GM18907 (cell line): ENCODE results near the gene TNS3.

Experiments used
- ATAC-seq: cut with Tn5 transposase; IDR thresholded peaks from one replicate; pipeline ENCODE4 v1.9.1; 2021; ENCODE audit warnings: mild to moderate bottlenecking, moderate library complexity; ENCODE audit not compliant: unreplicated experiment

The TNS3 gene

DNA sequence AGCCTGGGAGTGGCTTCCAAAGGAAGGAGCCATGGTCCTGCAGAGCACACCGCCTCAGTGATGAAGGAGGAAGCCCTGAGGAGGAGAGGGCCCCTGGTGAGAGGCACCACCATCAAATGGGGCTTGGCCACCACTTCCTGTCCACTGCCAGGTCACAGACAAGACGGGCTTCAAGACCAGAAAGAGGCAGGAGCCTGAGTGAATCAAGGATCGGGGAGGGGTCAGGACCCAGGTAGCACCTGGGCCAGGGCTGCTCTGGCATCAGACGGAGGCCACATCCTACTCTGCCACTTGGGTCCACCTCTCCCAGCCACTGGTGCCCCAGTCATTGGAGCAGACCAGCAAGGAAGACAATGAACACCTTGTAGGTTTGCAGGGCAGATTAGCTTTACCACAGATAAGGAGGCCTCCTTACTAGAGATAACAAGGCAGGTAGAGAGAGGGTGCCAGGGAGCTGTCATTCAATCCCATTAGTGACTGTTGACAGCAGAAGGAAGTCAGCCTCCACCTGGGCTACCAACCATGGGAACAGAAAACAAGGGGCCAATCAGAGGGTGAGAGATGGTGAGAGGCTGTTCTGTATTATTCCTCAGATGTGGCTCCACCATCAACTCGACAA is 143.4 kb downstream of the TNS3 start:
- ATAC-seq = no peak

DNA sequence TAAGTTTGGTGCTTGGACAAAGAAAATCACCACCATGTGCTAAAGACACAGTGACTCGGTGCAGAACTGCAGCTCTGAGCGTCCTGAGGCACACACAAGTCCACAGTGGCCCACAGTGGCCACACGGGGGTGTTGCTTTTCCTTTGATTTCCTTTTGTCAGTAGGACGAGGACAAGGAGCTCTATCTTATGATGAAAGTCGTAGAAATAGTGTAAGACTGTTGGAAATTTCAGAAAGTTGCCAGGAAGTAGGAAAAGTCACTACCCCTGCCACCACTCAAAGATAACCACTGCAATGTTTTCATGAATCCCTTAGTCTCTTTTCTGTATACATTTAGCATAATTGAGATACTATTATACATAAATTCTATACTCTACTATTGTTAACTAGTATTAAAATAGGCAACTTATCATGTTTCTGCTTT is 146.0 kb downstream of the TNS3 start:
- ATAC-seq = no peak

DNA sequence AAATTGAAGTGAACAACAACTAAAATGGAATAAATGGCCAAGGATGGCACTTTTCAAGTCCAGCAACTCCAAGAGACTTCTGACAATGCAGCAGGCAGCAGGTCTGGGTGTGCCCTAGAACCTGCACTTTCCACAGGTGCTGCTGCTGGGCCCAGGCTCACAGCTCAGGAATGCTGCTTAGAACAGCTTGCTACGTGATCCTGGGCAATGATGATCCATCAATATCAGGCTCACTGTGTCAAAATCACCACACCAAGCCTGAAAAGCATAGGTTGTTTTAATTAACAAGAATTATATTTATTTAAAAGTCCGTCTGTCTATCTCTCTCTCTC is 148.4 kb downstream of the TNS3 start:
- ATAC-seq = no peak

DNA sequence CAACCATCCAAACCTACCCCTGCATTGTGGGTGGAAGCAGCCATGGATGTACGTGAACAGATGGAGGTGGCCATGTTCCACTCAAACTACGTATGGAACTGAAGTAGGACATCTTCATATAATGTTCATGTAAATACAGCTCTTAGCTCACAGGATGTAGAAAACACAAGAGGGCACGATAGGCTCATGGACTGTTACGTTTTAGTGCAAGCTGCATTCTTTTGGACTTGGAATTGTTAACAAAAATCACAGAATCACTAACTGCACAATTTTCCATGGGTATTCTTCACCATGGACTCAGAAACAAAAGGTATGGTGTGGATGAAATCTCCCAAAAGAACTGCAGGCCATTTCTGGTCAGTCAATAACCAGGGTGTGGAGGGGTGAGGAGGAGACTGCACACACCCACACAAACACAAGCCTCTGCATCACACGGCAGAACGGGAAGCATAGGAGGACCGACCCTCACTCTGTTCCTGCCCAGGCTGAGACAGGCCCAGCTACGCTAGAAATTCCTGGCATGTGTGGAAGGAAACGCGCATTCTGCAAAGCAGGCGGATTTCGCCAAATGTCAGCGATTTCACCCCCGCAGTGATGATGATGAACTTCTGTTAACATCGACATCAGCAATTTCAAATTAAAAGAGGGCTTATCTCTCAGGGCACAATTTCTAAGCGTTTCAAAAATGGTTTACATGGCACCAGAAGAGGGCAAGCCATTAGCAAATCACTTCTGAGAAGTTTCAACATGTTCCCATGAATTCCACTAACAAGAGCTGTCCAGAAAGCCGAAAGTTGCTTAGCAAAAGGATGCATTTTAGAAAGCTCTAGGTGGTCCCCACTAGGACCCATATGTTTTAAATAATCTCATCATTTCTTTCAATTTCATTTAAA is 149.0 kb downstream of the TNS3 start:
- ATAC-seq = no peak

DNA sequence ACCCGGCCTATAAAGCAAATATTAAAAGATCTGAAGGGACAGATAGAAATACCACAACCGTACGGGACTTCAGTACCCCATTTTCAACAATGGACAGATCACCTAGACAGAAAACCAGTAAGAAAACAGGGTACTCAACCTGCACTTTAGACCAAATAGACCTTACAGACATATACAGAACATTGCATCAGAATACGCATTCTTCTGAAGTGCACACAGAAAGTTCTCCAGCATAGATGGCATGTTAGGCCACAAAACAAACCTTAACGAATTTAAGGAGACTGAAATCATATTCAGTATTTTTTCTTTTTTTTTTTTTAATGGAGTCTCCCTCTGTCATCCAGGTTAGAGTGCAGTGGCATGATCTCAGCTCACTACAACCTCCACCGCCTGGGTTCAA is 151.5 kb downstream of the TNS3 start:
- no peak for ATAC-seq

DNA sequence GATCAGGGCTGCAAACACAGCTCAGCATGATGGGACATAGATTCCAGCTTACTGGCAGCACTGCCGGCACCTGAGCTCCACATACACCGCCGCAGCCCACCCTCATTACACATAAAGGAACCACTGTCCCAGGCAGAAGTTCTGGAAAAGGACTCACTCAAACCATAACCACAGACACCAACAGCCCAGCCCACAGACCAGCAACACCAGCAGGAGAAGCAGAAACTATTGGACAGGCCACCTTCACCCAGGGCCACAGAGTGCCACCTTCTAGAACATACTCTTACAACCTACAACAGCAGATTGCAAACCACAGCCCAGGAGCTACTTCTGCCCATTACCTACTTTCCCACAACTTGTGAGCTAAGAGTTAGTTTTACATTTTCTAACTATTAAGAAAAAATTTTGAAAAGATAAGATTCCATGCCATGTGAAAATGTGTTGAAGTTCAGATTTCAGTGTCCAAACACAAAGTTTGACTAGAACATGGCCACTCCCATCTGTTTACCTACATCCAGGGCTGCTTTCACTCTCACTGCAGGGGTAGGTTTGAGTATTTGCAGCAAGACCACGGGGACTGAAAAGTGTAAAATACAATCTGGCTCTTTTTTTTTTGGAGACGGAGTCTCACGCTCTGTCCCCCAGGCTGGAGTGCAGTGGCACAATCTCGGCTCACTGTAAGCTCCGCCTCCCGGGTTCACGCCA is 153.0 kb downstream of the TNS3 start:
- ATAC-seq = no peak

DNA sequence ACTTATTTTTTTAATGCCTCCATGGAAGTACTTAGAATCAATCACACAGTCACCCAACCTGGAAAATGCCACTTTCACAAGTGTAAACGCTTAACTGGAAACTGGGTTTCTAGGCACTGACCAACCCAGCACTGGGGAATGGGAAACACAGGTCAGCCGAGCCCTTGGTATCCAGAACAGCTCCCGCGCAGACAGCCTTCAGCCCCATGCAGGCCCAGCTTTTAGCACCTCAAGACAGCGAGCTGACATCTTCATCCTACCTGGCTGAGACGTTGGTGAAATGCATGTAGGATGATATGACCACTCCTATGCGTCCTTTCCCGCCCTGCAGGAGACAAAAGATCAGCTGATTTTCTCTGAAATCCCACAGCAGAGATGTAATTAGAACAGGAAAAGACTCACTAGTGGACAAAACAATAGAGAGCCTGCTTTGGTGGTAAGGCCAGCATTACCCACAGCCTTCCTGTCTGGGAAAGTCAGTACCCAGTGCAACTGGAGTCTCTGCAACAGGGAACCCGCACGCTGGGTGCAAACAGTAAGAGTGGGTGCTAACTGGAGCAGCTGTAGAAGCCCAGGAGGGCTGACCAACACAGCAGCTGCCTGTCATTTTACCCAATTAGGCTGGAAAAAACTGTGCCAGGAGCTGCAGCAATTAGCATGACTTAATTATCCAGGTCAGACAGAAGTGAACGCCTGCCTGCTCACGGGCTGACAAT is 153.7 kb downstream of the TNS3 start:
- ATAC-seq = no peak

DNA sequence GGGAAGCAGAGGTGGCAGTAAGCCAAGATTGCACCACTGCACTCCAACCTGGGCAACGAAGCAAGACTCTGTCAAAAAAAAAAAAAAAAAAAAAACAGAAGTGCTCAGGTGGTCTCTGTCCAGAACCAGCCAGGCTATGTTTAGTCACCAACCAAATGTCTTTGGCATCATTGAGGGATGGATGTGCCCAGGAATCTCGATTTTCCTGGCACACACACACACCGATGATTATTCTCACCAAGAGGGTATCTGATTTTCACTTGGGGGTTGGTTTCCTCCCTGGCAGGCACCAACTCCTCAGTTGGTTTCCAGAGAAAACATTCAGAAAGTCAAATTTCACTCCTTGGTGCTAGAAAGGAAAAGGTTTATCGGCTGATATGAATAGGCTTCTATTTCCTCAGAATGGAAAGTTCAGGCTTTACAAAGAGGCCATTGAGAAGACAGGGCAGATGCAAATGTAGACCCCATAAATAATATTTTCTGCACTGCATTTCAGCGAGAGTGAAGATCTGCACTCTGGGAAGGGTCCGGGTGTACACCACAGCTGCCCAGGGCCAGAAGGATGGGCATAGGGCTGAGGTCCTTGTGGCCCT is 154.8 kb downstream of the TNS3 start:
- no peak for ATAC-seq

DNA sequence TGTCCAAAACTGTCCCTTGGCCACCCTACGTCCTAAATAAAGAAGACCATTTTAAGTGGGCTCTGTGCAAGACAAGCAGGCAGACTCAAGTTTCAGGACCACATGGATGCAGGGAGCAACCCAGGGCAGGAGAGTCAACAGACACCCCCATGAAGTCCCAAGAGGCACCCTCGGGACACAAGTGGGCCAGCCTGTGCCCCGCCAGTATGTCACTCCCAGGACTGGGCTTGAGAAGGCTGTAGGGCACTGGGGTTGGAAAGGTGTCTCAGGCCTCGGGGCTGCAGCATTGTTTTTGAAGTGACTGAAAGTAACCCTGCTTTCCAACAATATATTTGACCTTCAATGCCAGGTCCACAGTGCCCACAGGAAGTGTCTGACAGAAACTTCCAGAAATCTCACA is 157.4 kb downstream of the TNS3 start:
- ATAC-seq = no peak

DNA sequence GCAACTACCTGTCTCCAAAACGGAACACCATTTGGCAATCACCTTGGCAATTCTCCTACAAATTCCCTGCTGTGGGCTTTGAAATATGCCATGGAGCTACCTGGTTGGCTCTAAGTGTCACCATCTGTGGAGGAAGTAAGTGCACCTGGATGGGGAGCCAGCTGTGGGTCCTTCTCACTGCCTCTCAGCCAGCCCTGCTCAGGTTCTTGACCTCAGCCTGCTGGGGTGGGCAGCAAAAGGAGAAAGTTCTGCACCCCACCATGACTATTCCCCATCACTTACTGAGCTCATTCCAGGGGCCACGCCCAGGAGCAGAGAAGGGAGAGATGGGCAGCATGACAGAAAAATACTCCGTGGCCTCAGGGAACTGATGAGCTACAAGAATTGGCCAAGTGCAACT is 158.7 kb downstream of the TNS3 start:
- no peak for ATAC-seq

DNA sequence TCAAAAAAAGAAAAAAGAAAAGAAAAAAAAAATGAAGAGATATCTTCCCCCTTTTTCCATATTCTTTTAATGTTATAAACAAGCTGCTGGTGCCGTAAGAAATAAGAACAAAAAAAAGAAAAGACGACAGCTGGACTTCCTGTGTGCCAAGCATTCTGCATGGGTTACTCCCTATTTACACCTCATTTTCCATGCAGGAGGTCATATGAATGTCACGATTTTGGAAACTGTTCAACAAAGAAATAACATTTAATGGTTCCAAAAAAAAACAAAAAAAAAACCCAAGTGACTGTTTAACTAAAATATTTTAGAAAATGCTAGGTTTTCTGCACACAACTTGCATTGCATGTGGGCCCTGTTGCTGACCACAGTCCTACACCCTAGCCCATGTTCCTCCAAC is 159.3 kb downstream of the TNS3 start:
- ATAC-seq = no peak

DNA sequence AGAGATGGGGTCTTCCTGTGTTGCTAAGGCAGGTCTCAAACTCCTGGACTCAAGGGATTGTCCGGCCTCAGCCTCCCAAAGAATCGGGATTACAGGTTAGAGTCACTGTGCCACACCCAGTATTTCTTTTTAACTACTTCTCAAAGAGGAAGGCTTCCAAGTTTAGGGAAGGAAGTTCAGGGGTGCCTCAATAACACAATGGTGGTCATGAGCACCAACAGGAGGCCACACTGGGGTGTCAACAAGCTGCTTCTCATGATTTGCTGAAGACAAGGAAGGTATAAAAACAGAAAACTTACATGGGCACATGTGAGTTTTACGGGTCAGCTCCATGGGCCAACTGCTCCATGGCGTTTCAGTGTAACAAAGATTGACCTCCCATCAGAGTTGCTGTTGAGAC is 160.5 kb downstream of the TNS3 start:
- no peak for ATAC-seq

DNA sequence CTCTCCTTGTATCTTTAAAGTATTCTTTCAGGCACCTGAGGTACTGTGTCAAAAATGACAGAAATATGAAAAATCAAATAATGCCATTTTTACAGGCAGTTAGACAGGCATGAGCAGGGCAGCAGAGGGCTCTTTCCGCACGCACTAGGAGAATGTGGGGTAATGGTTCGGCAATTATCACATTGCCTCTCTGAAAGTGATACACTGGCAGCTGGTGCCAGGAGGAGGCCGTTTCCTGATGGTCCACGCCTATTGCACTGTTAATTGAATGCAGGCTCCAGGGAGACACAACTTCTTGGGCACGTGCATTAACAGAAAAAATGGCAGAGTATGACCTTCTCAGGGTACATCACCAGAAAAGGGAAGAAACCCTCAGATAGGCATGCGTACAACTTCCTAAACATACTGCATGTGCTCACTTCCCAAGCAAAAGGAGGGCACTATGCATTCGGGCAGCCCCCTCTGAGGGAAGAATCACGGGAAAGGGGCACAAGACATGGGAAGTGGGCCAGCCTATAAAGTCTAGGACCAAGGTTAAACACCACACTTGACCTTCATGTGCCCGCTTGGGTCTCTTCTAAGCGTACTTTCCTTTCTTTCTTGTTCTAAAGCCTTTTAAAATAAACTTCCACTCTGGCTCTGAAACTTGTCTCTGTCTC is 161.7 kb downstream of the TNS3 start:
- no peak for ATAC-seq

DNA sequence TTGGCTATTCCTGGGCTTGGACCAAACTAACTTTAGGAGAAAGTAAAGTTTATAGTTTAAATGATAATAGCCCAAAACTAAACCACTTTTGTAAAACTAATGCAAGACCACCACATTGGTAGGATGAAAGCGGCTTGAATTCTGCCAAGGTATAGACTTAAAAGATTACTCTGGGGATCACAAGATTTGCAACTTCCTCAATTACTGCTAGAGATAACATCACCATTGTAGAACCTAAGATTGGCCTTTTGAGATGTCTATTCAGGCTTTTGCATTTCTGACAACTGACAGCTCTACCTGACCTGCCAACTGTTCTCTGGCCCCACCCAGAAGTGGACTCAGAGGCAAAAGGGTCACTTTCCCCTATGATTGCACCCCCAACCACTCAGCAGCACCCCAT is 162.4 kb downstream of the TNS3 start:
- ATAC-seq = no peak

DNA sequence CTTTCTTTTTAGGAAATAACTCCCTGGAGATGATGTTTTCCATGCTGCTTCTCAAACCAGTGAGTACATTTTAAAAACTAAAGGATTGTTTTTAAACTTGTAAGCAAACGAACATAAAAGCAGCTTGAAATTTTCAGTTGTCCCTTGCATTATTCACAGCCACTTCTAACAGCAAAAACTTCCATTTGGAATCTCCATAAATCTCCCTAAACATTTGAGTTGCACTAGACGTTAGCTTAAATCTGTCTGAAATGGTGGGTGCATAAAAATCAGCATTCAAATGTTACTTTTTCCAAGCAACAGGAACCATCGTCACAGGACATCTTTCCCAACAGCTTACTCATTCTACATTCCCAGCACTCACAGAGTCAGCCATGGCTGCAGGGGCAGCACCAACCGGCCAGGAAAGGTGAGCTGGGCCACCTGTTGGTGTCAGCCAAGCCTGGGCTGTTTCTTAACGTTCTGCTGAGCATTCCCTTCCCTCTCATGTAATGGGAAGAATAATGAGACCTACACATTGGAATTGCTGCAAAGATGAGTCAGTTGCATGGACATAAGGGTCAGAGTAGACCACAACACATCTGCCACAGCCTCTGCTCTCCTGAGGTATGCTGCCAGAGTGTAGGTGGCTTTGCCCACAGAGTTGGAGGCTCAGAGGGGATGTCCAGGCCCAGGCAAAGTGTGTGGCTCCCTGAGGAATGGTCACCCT is 163.2 kb downstream of the TNS3 start:
- no peak for ATAC-seq

DNA sequence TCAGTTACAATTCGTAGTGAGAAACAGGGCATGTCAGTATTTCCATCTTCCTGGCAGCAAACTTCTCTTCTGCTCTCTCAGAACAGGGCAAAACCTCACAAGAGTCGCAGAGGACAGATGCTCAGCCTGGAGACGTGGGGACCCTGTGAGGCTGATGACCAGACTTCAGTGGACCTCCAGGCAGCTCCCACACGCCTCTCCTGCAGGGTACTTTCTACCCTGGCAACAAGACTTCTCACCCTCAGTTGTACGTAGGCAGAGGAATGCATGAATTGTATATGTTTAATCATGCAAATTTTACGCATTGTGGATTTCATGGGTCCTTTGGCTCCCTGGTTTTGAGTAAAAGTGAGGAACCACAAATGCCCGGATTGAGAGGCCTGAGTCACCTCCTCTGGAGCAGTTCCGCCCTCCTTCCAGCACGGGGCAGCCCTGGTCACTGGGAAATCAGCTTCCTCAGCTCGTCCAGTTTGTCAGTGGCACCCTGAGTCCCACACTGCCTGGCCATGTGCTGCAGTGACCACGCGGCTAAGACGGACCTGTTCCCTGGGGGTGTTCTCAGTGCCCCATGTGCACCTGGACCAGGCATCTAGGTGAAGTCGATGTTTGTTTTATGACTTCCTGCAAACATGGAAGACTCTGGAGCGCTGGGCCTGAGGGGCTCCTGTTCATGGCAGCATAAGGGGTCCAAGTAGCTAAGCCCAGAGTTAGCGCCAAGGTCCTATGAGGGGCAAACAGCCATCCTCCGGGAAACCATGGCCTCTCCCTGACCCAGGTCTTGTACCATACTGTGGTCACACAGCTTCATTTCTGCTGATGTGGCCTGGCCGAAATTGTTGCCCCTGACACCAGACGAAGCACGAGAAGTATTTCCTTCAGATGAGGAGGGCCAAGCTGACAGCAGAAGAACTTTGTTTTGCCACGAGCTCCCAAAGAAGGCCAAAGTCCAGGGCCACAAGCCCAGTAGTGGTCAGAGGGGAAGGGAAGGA is 165.1 kb downstream of the TNS3 start:
- no peak for ATAC-seq

DNA sequence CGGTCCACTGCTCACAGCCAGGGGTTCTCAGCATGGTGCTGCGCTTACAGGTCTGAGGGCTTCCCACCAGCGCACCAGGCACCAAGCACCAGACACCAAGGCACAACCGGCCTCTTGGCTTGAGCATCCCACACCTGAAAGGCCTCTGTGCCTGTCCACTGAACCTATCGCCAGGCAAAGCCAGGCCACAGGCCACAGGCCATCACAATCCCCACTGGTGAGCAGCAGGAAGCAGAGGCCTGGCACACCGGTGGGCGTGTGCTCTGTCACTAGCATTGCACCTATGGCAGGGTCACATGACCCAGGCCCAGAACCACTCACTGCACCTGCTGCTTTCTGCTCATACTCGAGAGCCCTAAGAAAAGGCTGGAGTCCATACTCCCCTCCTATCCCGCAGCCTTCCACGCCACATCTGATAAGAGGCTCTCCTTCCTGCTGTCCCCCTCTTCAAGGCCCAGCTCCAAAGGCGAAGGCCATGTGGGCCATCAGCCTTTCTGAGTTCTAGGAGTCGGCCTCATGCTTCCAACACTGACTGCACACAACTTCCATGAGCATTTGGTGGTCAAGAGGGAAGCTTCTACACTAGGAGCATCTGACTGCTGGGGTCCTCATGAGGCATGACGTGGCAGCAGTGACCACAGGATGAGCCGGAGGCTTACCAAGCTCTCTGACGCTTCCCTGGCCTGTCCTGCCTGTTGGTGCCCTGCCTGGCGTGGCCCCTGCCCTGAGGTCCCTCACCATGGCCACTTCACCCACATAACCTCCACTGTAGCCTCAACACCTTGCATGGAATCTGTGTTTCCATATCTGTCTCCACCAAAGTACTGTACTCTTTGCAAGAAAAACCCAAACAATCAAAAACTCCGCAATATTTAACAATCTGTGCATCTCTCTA is 166.3 kb downstream of the TNS3 start:
- no peak for ATAC-seq
